GM18498 (cell line): ENCODE results near the gene TIAM2.
A peak's percentile ranks its signal among the peaks of the same experiment; 100 is the strongest.
"Not testable (repeated sequence)": the region's sequence is repeated elsewhere in the genome, so short reads cannot be mapped to it uniquely, and the experiment has no call there.

ENCODE experiments used
- ATAC-seq: cut with Tn5 transposase; IDR thresholded peaks from one replicate; pipeline ENCODE4 v1.9.1; 2021; ENCODE audit warnings: mild to moderate bottlenecking, moderate library complexity; ENCODE audit not compliant: unreplicated experiment

The TIAM2 gene

DNA sequence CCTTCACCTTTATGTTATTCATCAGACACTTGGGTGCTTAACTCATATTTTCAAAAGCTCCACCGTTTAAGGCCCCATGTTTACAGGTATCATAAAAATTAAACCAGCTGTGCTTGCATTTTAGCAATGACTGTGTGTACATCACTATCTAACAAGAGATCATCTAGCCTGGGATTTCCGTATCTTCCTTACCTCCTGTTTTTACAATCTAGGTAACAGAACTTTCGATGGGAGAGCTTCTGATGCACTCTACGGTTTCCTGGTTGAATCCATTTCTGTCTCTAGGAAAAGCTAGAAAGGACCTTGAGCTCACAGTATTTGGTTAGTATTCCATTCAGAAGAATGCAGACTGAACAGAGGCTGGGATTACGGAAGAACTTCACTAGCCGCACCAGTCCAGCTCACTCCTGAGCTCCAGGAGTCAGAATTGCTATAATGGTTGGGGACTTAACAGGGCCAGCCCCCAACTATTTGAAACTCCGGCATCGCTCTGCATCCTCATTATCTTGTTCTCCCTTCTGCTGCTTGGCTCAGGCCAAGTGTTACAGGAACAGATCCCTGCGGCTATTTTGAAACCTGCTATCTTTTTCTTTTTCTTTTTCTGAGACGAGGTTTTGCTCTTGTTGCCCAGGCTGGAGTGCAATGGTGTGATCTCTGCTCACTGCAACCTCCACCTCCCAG, 255.7 kb downstream of the TIAM2 start:
- no peak for ATAC-seq

DNA sequence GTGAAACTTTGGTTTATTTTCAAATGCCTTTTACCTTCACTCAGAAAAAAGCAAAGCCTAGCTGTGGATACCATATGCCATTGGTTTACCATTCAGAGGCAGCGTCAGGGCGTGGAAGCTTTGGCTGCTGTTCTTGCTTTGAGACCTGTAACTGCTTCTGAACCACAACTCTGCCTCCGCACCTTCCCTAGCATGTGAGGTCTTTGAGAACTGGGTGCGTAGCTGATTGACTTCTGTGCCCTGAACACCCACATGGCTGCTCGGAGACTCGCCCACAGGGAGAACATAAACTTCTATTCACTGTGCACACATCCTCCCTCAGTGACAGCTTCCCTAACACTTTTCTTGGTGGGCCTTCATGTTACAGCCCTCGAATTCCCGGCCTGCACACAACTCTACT, 257.5 kb downstream of the TIAM2 start:
- ATAC-seq, result no peak

DNA sequence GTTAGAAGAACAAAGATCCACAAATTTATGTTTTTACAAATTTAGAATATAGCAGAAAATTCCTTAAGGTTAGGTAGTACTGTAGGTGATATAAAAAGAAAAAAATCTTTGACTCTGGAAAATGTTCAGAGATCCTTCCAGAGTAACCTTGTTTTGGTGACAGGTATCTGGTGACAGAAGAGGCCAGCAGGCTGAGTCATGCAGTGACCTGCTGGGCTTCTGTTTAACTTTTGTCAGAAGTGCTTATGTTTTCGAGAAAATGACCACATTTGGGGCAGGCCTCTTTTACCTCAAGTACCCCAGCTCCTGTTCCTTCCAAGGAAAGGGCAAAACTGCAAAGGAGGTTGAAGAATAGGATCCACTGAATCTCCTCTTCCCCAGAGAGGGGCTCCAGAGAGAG, 258.2 kb downstream of the TIAM2 start:
- ATAC-seq, result no peak

DNA sequence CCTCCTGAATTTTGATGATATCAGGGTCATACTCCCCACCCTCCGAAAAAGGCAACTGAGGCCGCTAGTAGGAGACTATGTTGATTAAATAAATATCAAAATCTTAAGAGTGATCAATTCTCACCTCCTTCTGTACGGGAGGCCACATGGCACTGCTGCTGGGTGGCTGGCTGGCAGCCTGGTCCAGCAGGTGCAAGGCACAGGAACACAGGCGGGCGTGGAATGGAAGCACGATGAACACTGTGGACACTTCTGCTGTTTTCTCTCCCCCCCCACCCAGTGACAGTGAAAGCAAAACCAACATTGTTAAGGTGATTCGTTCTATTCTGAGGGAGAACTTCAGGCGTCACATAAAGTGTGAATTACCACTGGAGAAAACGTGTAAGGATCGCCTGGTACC, 259.0 kb downstream of the TIAM2 start:
- no peak for ATAC-seq

DNA sequence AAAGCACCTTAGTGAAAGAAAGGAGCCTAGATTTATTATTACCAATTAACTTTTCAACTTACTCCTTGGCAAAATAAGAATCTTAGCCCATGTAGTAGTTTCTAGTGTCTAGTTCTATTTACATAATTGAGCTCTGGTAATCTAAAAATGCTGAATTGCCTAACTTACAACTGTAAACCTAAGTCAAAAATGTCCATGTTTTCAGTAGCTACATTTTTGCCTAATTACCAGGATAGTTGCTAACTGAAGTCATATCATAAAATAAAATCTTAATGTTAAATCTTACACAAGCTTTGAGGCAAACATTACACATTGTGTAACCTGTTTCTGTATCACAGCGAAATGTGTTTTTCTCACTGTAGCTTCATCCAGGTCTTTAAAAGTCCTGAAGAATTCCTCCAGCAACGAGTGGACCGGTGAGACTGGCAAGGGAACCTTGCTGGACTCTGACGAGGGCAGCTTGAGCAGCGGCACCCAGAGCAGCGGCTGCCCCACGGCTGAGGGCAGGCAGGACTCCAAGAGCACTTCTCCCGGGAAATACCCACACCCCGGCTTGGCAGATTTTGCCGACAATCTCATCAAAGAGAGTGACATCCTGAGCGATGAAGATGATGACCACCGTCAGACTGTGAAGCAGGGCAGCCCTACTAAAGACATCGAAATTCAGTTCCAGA, 261.1 kb downstream of the TIAM2 start:
- no peak for ATAC-seq

DNA sequence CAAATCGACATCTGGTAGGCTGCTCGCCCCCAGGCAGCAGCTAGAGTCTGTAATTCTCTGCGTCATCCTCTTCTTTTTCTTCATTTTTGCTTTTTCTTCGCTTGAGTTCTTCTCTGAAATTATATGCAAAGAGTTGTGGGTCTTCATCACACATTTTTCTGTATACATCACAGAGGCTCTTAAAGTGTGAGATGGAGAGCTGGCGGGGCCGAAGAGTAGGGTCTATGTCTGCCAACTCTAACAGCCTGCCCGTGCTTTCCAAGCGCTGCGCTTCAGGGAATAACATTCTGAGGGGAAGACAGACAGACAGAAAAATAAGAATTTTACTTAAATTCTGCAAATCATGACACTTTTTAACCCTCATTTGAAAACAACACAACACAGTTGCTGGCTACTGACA, 262.7 kb downstream of the TIAM2 start:
- ATAC-seq, result no peak

DNA sequence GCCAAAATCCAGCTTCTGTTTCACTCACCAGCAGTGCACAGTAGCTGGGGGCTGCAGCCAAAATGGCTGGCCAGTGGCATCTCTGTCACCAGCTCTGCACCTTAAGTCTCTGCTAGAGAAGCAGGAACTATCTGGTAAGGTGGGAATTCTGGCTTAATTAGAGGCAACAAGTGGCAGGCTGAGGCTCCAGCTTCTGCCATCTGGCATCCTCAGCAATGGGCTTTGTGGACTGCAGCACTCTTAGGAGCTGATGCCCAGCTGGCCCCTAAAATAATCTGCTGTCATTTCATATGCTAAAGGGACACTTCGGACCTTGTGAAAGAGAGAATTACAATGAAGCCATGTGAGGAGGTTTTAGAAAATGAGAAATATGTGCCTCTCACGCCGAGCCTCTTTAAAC, 264.1 kb downstream of the TIAM2 start:
- ATAC-seq, result no peak

DNA sequence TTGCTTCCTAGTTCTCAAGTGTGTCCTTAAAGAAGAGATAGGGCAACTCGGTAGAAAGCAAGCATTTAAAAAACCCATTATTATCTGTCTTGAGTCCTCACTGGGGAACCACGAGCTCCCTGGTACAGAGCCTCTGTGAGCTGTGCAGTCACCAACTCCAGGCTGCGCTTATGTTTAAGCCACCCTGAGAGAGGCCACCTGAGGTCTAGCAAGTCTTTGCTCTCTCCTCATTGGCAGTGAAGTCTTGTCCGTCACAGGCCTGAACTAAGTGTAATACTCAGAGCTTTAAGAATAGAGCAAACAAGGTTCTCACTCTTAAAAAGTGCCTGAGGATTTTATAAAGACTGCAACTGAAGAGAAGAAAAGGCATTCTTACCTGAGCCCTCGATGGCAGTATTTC, 264.8 kb downstream of the TIAM2 start:
- ATAC-seq, result no peak

DNA sequence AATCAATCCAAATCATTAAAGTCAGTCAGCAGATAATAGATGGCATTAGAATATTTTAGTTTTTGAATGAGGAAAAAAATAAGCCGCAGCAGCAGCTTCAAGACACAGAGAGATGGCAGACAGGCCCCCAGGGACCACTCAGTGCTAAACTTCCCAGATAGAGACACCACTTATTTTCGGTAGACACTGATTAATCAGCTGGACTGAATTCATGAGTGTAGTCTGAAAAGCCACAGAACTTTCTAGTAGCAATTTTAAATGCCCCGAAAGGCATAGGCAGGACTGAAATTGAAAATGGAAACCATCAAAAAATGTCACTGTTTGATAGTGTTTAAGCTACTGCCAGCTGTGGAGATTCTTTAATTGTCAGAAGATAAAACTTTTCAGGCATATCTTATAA, 265.6 kb downstream of the TIAM2 start:
- no peak for ATAC-seq

DNA sequence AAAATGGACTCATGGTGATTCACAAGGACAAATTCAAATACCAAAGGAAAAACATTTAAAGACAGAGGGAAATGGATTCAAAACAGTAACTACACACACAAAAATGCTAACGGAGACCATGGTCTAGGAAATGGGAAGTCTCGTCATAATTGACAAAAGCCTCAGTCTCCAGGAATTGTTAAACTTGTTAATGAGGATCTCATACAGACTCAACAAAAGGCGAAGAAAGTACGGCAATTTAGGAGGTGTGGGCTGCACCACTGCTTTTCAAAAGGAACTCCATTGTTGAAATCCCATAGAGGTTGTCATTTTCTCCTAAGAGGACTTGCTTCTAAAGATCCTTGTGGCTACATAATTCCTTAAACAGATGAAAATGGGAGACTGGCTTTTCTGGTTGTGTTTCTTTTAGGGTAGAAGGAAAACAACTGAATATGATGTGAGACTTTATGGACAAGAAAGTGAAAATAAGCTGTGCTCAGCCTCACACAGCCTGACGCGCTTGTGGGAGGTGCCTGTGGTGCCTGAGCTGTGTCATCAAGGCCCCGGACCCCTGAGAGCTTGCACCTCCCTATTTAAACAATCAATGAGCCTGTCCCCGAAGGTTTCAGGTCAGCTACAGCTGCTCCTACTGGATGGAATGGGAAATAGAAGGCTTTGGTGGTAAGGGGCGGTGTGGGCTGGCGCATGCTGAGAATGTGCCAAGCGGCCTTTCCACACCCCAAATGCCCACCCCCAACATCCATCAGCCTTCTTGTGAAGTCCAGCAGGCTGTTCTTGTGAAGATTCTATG, 266.2 kb downstream of the TIAM2 start:
- ATAC-seq, result peak; percentile 80

DNA sequence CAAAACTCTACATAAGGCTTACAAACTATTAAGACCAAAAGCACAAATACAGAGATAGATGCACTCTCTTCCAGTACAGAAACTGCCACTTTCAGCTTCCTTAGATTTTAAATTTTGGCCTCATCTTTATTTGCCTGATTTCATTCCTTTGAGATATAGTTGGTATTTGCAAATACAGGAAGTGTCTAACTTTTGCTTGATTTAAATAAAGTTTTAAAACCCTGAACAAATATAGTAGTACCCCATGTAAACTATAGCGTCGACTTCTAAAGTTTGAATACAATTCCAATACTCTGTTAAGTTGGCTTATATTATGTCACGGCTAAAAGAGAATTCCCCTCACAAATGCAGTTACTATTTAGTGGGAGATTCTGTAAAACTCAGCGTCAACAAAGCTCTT, 267.5 kb downstream of the TIAM2 start:
- no peak for ATAC-seq

DNA sequence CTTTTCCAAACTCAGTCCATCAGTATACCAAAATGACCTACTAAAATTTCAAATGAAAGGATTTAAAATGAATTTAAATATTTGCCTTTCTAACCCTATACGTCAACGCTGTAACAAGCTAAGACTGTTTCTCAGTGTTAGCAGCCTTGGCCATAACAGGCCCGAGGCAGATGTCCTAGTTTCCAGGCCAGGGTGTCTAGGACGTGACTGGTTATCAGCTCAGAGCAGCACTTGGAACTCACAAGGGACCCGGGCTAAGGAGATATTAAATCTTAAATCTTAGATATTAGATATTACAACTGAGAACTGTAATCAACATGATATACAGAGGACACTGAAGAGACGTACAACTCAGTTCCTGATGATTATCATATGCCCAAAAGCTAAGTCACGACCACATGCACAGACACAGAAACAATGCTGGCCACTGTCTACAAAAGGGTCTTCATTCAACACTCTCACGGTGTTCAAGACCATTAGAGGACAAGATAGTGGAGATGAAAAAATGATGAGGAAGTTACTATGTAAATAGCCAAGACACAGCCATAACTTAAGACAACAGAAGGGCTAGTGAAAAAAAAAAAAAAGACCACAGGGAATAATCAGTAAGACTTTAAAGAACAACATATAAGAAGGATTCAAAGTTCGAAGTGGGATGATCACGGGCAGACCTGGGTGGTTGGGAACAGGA, 268.4 kb downstream of the TIAM2 start, which contains the start of gene CLDN20:
Gene CLDN20 (plus strand): TSS at position 641 of the 691 bp plus-strand sequence. CDS start 11,707 bp downstream, outside the sequence.
- ATAC-seq, result no peak

DNA sequence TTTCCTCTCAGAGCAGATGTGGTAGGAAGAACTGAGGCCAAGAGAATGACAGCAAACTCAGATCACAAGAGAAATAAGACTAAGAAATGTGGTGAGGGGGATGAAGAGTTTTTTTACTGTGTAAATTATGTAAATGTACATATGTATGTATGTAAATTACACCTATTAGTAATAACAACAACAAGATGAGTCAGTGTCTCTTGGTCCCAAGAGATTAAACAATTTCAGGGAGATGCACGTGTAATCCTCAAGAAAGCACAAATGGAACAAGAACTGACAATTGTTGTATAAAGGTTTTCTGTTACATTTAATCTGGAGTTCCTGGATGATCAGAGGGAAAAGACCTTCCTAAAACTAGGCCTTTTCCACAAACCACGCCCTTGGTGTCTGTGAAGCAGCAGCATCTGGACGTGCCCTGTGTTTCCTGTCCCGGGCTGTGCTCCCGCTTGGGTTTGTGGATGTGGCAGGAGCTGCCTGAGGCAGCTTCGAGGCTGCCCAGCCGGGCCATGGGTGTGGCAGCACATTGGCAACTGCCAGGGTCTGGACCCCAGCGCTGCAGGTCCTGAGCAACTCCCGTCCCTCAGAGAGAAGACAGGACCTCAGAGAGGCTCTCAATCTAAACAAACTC, 269.7 kb downstream of the TIAM2 start:
- no peak for ATAC-seq

DNA sequence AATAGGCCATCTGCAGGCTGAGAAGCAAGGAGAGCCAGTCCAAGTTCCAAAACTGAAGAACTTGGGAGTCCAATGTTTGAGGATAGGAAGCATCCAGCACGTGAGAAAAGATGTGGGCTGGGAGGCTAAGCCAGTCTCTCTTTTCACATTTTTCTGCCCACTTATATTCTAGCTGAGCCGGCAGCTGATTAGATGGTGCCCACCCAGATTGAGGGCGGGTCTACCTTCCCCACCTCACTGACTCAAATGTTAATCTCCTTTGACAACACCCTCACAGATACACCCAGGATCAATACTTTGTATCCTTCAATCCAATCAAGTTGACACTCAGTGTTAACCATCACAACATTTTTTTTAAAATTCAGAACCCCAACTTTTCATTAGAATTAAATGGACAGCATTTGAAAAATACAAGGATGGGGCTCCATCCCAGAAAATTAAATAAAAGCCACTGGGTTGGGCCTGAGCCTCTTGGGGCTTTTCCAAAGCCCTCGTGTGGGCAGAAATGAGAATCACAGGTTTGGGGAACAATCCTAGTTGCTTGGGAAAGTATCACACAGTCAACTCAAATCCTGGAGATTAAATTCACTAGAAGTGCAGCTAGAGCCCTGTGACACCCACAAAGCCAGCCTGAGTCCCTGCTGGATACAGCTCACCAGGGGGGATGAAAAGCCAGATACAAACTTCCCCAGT, 270.9 kb downstream of the TIAM2 start:
- no peak for ATAC-seq

DNA sequence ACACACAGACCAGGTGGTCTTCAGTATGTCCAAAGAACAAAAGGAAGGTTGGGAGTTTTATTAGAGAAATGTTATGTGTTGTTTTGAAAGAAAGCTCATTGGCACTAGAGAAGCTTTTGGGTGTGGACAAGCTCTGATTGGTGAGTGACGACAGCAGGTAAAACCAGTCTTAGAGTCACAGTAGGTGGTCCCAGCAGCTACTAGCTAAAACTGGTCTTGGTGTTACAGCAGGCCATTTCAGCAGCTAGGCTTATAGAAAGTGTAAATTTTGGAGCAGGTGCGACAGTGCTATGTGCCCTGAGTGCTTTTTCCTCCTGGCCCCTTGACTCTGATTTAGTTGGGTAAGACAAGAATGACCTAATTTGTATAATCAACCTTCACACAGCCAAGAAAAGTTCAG, 272.3 kb downstream of the TIAM2 start:
- no peak for ATAC-seq

DNA sequence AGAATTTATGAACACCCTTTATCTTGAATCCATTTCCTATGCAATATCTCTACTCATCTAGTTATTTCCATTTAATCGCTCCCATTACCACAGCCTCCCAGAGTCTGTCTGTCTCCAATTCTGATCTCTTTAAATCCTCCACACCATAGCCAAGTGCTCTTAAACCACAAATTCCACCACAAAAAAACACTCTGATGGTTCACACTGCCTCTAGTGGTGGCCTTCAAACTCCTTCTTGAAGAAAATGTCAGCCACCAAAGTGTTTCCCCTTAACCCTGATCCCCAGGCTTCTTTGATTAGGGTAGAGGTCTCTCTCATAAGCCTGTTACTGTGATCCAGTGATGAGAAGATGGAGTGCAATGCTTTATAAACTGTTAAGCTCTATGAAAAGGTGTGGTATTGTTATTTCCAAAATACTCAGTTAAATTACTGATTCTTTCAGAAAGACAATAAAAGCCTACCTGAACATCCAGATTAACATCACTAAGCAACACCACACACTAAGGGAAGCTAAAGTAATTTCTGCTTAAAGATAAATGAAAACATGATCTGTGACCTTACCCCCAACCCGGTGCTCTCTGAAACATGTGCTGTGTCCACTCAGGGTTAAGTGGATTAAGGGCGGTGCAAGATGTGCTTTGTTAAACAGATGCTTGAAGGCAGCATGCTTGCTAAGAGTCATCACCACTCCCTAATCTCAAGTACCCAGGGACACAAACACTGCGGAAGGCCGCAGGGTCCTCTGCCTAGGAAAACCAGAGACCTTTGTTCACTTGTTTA, 273.2 kb downstream of the TIAM2 start:
- ATAC-seq, result not testable (repeated sequence)

DNA sequence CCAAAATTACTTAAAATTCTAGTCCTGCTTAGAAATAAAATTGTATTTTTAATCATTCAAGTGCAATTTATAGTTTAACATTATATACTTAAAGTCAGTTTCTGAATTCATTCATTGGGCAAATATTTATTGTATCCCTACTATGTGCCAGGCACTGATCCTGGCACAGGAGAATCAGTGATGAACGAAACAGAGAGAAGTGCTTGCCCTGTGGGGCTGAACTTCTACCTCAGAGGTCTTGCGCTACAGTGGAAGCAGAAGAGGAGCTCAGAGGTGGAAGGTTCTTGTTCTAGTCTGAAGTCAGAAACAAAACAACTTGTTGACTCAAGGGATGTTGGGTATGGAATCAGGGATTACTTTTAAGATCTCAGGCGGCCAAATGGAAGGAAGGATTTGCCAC, 274.6 kb downstream of the TIAM2 start:
- ATAC-seq, result no peak

DNA sequence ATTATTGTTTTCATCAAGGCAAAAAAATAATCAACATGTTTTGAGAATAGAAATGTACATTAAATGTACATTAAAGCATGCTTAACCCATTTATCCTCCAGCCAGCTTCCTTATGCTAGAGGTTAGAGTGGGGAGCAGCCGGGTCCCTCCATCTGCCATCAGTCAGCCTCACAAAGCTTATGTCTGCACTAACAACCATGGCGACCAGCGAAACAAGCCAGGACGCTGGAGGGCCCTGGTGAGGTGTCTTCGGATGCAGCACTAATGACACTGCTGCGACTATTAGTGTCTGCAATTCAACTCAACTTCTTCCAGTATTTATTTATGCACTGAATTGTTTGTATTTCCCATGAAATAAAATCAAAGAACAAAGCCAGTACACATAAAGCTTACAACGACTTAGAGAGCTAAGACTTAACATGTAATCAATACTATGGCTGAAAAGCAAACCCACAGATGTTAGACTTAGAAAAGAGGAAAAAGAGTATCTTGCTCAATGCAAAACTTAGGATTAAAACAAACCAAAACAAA, 275.5 kb downstream of the TIAM2 start:
- ATAC-seq, result no peak

DNA sequence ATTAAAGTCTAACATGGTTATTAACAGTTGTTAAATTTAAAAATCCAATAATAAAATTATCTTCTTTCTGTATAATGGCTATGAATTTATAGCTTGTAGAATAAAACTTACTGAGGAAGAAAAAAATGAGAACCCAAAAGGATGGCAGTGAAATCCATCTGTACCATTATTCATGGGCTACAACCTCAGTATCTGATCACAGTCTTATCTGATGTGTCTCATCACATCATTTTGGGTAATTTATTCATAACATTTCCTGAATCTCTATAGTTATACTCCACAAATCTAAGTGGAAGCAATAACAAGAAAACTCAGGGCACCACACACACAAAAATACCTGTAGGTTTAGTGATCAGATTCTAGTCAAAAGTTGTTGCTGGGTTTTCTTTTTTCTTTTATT, 276.0 kb downstream of the TIAM2 start:
- ATAC-seq, result no peak
